Transverse colon (tissue), 4 donors: ENCODE results near the gene STAC2.

Experiments used
- POLR2A ChIP-seq: fragments of 450-650 bp; IDR thresholded peaks from one replicate; pipeline ENCODE4 v1.6.1; 2016; ENCODE audit warnings: antibody characterized with exemption, mild to moderate bottlenecking, moderate library complexity
- POLR2AphosphoS5 ChIP-seq, 3 donors: sonication (generic); formaldehyde crosslinking; IDR thresholded peaks; one replicate each; pipeline ENCODE4 v1.6.1; 2016; ENCODE audit warnings: antibody characterized with exemption in 3 of 3
- TF ChIP-seq, protein P1 (sequence below), 5 experiments: fragments of 200-600 bp in 3 of 5; fragments of 450-650 bp in 2 of 5; sonication (generic) in 3 of 5; IDR thresholded peaks; 1 replicate in 2 of 5; 2 replicates in 3 of 5; pipeline ENCODE4 v1.5.1; 2016 to 2017; ENCODE audit warnings: antibody characterized with exemption in 5 of 5, inconsistent platforms in 3 of 5, mild to moderate bottlenecking in 2 of 5, moderate library complexity in 1 of 5

GRCh38 chr17:39213852-39214251 lies 11.9 kb downstream of the STAC2 start:
- TF ChIP-seq, protein P1, sequence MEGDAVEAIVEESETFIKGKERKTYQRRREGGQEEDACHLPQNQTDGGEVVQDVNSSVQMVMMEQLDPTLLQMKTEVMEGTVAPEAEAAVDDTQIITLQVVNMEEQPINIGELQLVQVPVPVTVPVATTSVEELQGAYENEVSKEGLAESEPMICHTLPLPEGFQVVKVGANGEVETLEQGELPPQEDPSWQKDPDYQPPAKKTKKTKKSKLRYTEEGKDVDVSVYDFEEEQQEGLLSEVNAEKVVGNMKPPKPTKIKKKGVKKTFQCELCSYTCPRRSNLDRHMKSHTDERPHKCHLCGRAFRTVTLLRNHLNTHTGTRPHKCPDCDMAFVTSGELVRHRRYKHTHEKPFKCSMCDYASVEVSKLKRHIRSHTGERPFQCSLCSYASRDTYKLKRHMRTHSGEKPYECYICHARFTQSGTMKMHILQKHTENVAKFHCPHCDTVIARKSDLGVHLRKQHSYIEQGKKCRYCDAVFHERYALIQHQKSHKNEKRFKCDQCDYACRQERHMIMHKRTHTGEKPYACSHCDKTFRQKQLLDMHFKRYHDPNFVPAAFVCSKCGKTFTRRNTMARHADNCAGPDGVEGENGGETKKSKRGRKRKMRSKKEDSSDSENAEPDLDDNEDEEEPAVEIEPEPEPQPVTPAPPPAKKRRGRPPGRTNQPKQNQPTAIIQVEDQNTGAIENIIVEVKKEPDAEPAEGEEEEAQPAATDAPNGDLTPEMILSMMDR (IDR thresholded peaks at IDR 0.05) = no peak
- TF ChIP-seq POLR2A (no peak), POLR2AphosphoS5 (IDR thresholded peaks at IDR 0.05) (no peak)
